Activated T-helper 1 cell treated with Interleukin-2 at 50 U/mL for 16 hours (primary cell): ENCODE measurements around the gene NRN1L.

Experiments used
- DNase-seq: peaks from one replicate; pipeline ENCODE4 v3.0.0-alpha.2; 2020; ENCODE audit warnings: low read depth

NRN1L gene

DNA sequence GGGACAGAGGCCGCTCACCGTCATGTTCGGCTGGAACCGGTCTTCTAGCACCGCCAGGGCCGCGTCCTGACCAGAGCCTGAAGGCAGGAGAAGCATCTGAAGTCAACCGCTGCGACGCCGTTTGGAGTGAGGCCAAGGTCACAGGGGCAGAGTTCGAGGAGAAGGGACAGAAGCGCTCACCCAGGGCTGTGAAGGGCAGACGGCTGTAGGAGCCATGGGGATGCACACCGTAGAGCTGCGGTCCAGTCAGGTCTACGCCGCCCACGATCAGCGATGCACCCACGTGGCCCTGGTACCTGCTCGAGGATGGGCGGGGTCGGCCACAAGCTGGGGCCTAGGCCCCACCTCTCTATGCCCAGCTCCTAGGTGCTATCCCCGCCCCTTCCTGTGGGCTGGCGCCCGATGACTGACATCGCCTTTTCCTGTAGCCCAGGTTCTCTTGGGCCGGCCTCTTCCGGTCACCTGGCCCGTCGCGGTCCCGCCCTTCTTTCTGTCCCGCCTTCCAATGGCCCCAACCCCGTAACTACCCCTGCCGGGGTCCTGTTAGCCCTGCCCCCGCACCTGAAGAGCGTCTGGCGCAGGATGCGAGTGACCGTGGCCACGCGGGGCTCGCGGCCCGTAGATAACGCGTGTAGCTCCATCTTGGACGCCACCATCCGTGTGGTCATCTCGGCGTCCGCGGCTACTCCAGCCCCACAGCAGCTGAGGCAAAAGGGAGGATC is 50.9 kb downstream of the NRN1L start:
- peak; percentile 91 for DNase-seq
